Measurements from ENCODE around the gene PLCL2.

GRCh38 chr3:17054301-17054981 is 169.7 kb downstream of the PLCL2 start:
- TF ChIP-seq CTCF (IDR thresholded peaks at IDR 0.05) (no peak), POLR2AphosphoS5 (IDR thresholded peaks at IDR 0.05) (no peak), POLR2A (IDR thresholded peaks at IDR 0.05) (no peak), EP300 (IDR thresholded peaks at IDR 0.05) (no peak)
